Measurements from ENCODE around the gene FREM2.
A peak's percentile ranks its signal among the peaks of the same experiment; 100 is the strongest.

FREM2 gene

GRCh38 chr13:38803531-38803930 is 116.7 kb downstream of the FREM2 start:
- no peak overlapping the region for H3K4me2 ChIP-seq (ENCODE audit: insufficient read depth, low read length, poor library complexity, severe bottlenecking)
- H2BK12ac ChIP-seq (ENCODE audit: low read length) = no peak overlapping the region
- H3K27me3 ChIP-seq (ENCODE audit: control insufficient read depth in 3 of 3, insufficient read depth in 3 of 3, low read depth in 1 of 3, low read length in 3 of 3) = no peaks in the 10 kb centered on the region
- no peak overlapping the region for H2BK5ac ChIP-seq (ENCODE audit: low read length)
- H3K27ac ChIP-seq (replicated peaks; ENCODE audit: low read length) = no peak overlapping the region
- H3K36me3 ChIP-seq (replicated peaks in 1 of 2; ENCODE audit: control insufficient read depth in 2 of 2, insufficient read depth in 2 of 2, low read length in 2 of 2) = no peaks in the 10 kb centered on the region
- H4K8ac ChIP-seq (ENCODE audit: low read depth, low read length) = no peak overlapping the region
- no peak overlapping the region for H3K9ac ChIP-seq (ENCODE audit: low read depth, low read length, poor library complexity)
- no peak overlapping the region for H3K18ac ChIP-seq (ENCODE audit: low read length)
- H2BK15ac ChIP-seq (ENCODE audit: low read length) = no peak overlapping the region
- WGBS, 2 donors (ENCODE audit: extremely low coverage in 2 of 2, insufficient read length in 2 of 2, insufficient replicate concordance in 1 of 2) = no CpG with 5 or more reads among the region's 2 CpGs
- no peak overlapping the region for H2AK5ac ChIP-seq (ENCODE audit: low read depth, low read length)
- H2AFZ ChIP-seq (ENCODE audit: low read length) = peak overlapping the region; percentile 49
- DNase-seq (ENCODE audit: low spot score) = no peak
- H3K14ac ChIP-seq (ENCODE audit: low read length) = no peak overlapping the region
- no peak overlapping the region for H4K91ac ChIP-seq (ENCODE audit: low read depth, low read length, poor library complexity)
- H3K4me1 ChIP-seq (ENCODE audit: control insufficient read depth in 2 of 2, insufficient read depth in 1 of 2, low read depth in 1 of 2, low read length in 2 of 2) = peaks cover 2 to 15% of the 10 kb centered on the region in 2 donors
- H3K9me3 ChIP-seq (replicated peaks in 1 of 2; ENCODE audit: control insufficient read depth in 2 of 2, insufficient read depth in 1 of 2, low read depth in 1 of 2, low read length in 2 of 2) = peaks cover 2 to 26% of the 10 kb centered on the region in 2 donors
- no peak overlapping the region for H3K4ac ChIP-seq (ENCODE audit: low read length)
- no peak overlapping the region for H2BK120ac ChIP-seq (ENCODE audit: low read depth, low read length)
- no peak overlapping the region for H3K23ac ChIP-seq (ENCODE audit: low read depth, low read length, poor library complexity)
- H3K79me1 ChIP-seq (ENCODE audit: low read depth, low read length) = no peaks in the 10 kb centered on the region
- H3K4me3 ChIP-seq (ENCODE audit: low read length in 2 of 2) = no peak overlapping the region

- H3K9me3 ChIP-seq (replicated peaks in 1 of 2; ENCODE audit: control insufficient read depth in 2 of 2, insufficient read depth in 1 of 2, low read depth in 1 of 2, low read length in 2 of 2) = peaks cover 2 to 31% of the 10 kb centered on the region in 2 donors
- H2BK5ac ChIP-seq (ENCODE audit: low read length) = no peak overlapping the region
- no peak overlapping the region for H3K27ac ChIP-seq (replicated peaks; ENCODE audit: low read length)
- no peak for DNase-seq (ENCODE audit: low spot score)
- no peak overlapping the region for H2BK120ac ChIP-seq (ENCODE audit: low read depth, low read length)
- H3K9ac ChIP-seq (ENCODE audit: low read depth, low read length, poor library complexity) = no peak overlapping the region
- no peaks in the 10 kb centered on the region for H3K27me3 ChIP-seq (ENCODE audit: control insufficient read depth in 3 of 3, insufficient read depth in 3 of 3, low read depth in 1 of 3, low read length in 3 of 3)
- no peak overlapping the region for H2BK15ac ChIP-seq (ENCODE audit: low read length)
- no peak overlapping the region for H2BK12ac ChIP-seq (ENCODE audit: low read length)
- H3K4me1 ChIP-seq (ENCODE audit: control insufficient read depth in 2 of 2, insufficient read depth in 1 of 2, low read depth in 1 of 2, low read length in 2 of 2) = peaks cover 2 to 15% of the 10 kb centered on the region in 2 donors
- no peak overlapping the region for H2AK5ac ChIP-seq (ENCODE audit: low read depth, low read length)
- no CpG with 5 or more reads among the region's 2 CpGs for WGBS, 2 donors (ENCODE audit: extremely low coverage in 2 of 2, insufficient read length in 2 of 2, insufficient replicate concordance in 1 of 2)
- no peaks in the 10 kb centered on the region for H3K36me3 ChIP-seq (replicated peaks in 1 of 2; ENCODE audit: control insufficient read depth in 2 of 2, insufficient read depth in 2 of 2, low read length in 2 of 2)
- H3K14ac ChIP-seq (ENCODE audit: low read length) = no peak overlapping the region
- H3K4me3 ChIP-seq (ENCODE audit: low read length in 2 of 2) = no peak overlapping the region
- no peak overlapping the region for H4K8ac ChIP-seq (ENCODE audit: low read depth, low read length)
- H2AFZ ChIP-seq (ENCODE audit: low read length) = peak overlapping the region; percentile 49
- H3K4ac ChIP-seq (ENCODE audit: low read length) = no peak overlapping the region
- H4K91ac ChIP-seq (ENCODE audit: low read depth, low read length, poor library complexity) = no peak overlapping the region
- no peak overlapping the region for H3K23ac ChIP-seq (ENCODE audit: low read depth, low read length, poor library complexity)
- no peak overlapping the region for H3K18ac ChIP-seq (ENCODE audit: low read length)
- no peak overlapping the region for H3K4me2 ChIP-seq (ENCODE audit: insufficient read depth, low read length, poor library complexity, severe bottlenecking)
- no peaks in the 10 kb centered on the region for H3K79me1 ChIP-seq (ENCODE audit: low read depth, low read length)
Measured at GRCh38 chr13:38804061-38804460, 117.2 kb downstream of the FREM2 start.

- WGBS, 2 donors (ENCODE audit: extremely low coverage in 2 of 2, insufficient read length in 2 of 2, insufficient replicate concordance in 1 of 2) = no CpG with 5 or more reads among the region's 1 CpG
- Histone ChIP-seq H3K18ac (ENCODE audit: low read length) (no peak overlapping the region), H3K23ac (ENCODE audit: low read depth, low read length, poor library complexity) (no peak overlapping the region), H2BK5ac (ENCODE audit: low read length) (no peak overlapping the region), H3K4me2 (ENCODE audit: insufficient read depth, low read length, poor library complexity, severe bottlenecking) (no peak overlapping the region), H3K9me3 (replicated peaks in 1 of 2; ENCODE audit: control insufficient read depth in 2 of 2, insufficient read depth in 1 of 2, low read depth in 1 of 2, low read length in 2 of 2) (peaks cover 2 to 36% of the 10 kb centered on the region in 2 donors), H2AFZ (ENCODE audit: low read length) (peak overlapping the region; percentile 14), H3K9ac (ENCODE audit: low read depth, low read length, poor library complexity) (no peak overlapping the region), H3K27ac (replicated peaks; ENCODE audit: low read length) (no peak overlapping the region), H3K4me3 (ENCODE audit: low read length in 2 of 2) (no peak overlapping the region), H3K4me1 (ENCODE audit: control insufficient read depth in 2 of 2, insufficient read depth in 1 of 2, low read depth in 1 of 2, low read length in 2 of 2) (peaks cover 2 to 15% of the 10 kb centered on the region in 2 donors), H2AK5ac (ENCODE audit: low read depth, low read length) (no peak overlapping the region), H3K4ac (ENCODE audit: low read length) (no peak overlapping the region), H4K8ac (ENCODE audit: low read depth, low read length) (no peak overlapping the region), H3K27me3 (ENCODE audit: control insufficient read depth in 3 of 3, insufficient read depth in 3 of 3, low read depth in 1 of 3, low read length in 3 of 3) (no peaks in the 10 kb centered on the region), H2BK120ac (ENCODE audit: low read depth, low read length) (no peak overlapping the region), H2BK12ac (ENCODE audit: low read length) (no peak overlapping the region), H3K79me1 (ENCODE audit: low read depth, low read length) (no peaks in the 10 kb centered on the region), H2BK15ac (ENCODE audit: low read length) (no peak overlapping the region), H3K36me3 (replicated peaks in 1 of 2; ENCODE audit: control insufficient read depth in 2 of 2, insufficient read depth in 2 of 2, low read length in 2 of 2) (no peaks in the 10 kb centered on the region), H4K91ac (ENCODE audit: low read depth, low read length, poor library complexity) (no peak overlapping the region), H3K14ac (ENCODE audit: low read length) (no peak overlapping the region)
- DNase-seq (ENCODE audit: low spot score) = no peak
Measured at GRCh38 chr13:38804536-38804935, 117.7 kb downstream of the FREM2 start.

- no CpG with 5 or more reads among the region's 1 CpG for WGBS, 2 donors (ENCODE audit: extremely low coverage in 2 of 2, insufficient read length in 2 of 2, insufficient replicate concordance in 1 of 2)
- no peak overlapping the region for H2BK15ac ChIP-seq (ENCODE audit: low read length)
Measured at GRCh38 chr13:38814331-38814730, 127.5 kb downstream of the FREM2 start.

More at GRCh38 chr13:38814331-38814730, 127.5 kb downstream of the FREM2 start:
- no peak overlapping the region for H3K23ac ChIP-seq (ENCODE audit: low read depth, low read length, poor library complexity)
- H2AFZ ChIP-seq (ENCODE audit: low read length) = no peak overlapping the region
- H3K4me3 ChIP-seq (ENCODE audit: low read length in 2 of 2) = no peak overlapping the region
- no peak overlapping the region for H2BK5ac ChIP-seq (ENCODE audit: low read length)
- H3K9me3 ChIP-seq (replicated peaks in 1 of 2; ENCODE audit: control insufficient read depth in 2 of 2, insufficient read depth in 1 of 2, low read depth in 1 of 2, low read length in 2 of 2) = peaks cover 2 to 18% of the 10 kb centered on the region in 2 donors
- H3K9ac ChIP-seq (ENCODE audit: low read depth, low read length, poor library complexity) = no peak overlapping the region
- H3K79me1 ChIP-seq (ENCODE audit: low read depth, low read length) = no peaks in the 10 kb centered on the region
- H4K8ac ChIP-seq (ENCODE audit: low read depth, low read length) = no peak overlapping the region
- no peak overlapping the region for H2BK12ac ChIP-seq (ENCODE audit: low read length)
- no peak overlapping the region for H4K91ac ChIP-seq (ENCODE audit: low read depth, low read length, poor library complexity)
- H2AK5ac ChIP-seq (ENCODE audit: low read depth, low read length) = no peak overlapping the region
- H3K4me1 ChIP-seq (ENCODE audit: control insufficient read depth in 2 of 2, insufficient read depth in 1 of 2, low read depth in 1 of 2, low read length in 2 of 2) = peaks cover 0 to 3% of the 10 kb centered on the region in 2 donors
- no peak for DNase-seq (ENCODE audit: low spot score)
- no peak overlapping the region for H3K4me2 ChIP-seq (ENCODE audit: insufficient read depth, low read length, poor library complexity, severe bottlenecking)
- H3K27me3 ChIP-seq (ENCODE audit: control insufficient read depth in 3 of 3, insufficient read depth in 3 of 3, low read depth in 1 of 3, low read length in 3 of 3) = no peaks in the 10 kb centered on the region
- no peaks in the 10 kb centered on the region for H3K36me3 ChIP-seq (replicated peaks in 1 of 2; ENCODE audit: control insufficient read depth in 2 of 2, insufficient read depth in 2 of 2, low read length in 2 of 2)
- H2BK120ac ChIP-seq (ENCODE audit: low read depth, low read length) = no peak overlapping the region
- H3K14ac ChIP-seq (ENCODE audit: low read length) = no peak overlapping the region
- H3K18ac ChIP-seq (ENCODE audit: low read length) = no peak overlapping the region
- no peak overlapping the region for H3K27ac ChIP-seq (replicated peaks; ENCODE audit: low read length)
- no peak overlapping the region for H3K4ac ChIP-seq (ENCODE audit: low read length)
